H9 (cell line): ENCODE data around the gene CMTM2. TPM values are rescaled to one million over a fixed set of nuclear protein-coding genes. Genes with fewer than 3 reads are reported as not detected.

Experiments
- DNase-seq: peaks from one replicate; pipeline ENCODE4 v3.0.0-alpha.2; 2017
- H2AFZ ChIP-seq: one replicate; pipeline ENCODE4 v1.6.1; 2013; ENCODE audit warnings: mild to moderate bottlenecking, low read length, control low read depth, moderate library complexity
- H2AK5ac ChIP-seq: 2 replicates; pipeline ENCODE4 v1.6.1; 2013; ENCODE audit warnings: low read length, control low read depth, mixed read lengths; ENCODE audit not compliant: insufficient read length
- H2BK120ac ChIP-seq: one replicate; pipeline ENCODE4 v1.6.1; 2013; ENCODE audit warnings: low read depth, mild to moderate bottlenecking, low read length, control low read depth, inconsistent platforms; ENCODE audit not compliant: poor library complexity, severe bottlenecking
- H2BK12ac ChIP-seq: 2 replicates; pipeline ENCODE4 v1.6.1; 2013; ENCODE audit warnings: low read length, control low read depth, mixed read lengths, low read depth; ENCODE audit not compliant: insufficient read length
- H2BK15ac ChIP-seq: 2 replicates; pipeline ENCODE4 v1.6.1; 2013; ENCODE audit warnings: low read depth, low read length, control low read depth
- H2BK20ac ChIP-seq: one replicate; pipeline ENCODE4 v1.6.1; 2013; ENCODE audit warnings: low read depth, mild to moderate bottlenecking, low read length, control low read depth, inconsistent platforms; ENCODE audit not compliant: poor library complexity, severe bottlenecking
- H2BK5ac ChIP-seq: 2 replicates; pipeline ENCODE4 v1.6.1; 2013; ENCODE audit warnings: low read length, control low read depth, mixed read lengths; ENCODE audit not compliant: insufficient read length
- H3K14ac ChIP-seq: 2 replicates; pipeline ENCODE4 v1.6.1; 2013; ENCODE audit warnings: low read length, control low read depth; ENCODE audit not compliant: insufficient read depth
- H3K18ac ChIP-seq: 2 replicates; pipeline ENCODE4 v1.6.1; 2013; ENCODE audit warnings: low read depth, mild to moderate bottlenecking, mixed read lengths, low read length, control low read depth; ENCODE audit not compliant: insufficient read length
- H3K23ac ChIP-seq: 2 replicates; pipeline ENCODE4 v1.6.1; 2013; ENCODE audit warnings: low read length, control low read depth, mixed read lengths, low read depth; ENCODE audit not compliant: insufficient read length
- H3K23me2 ChIP-seq: 2 replicates; pipeline ENCODE4 v1.6.1; 2013; ENCODE audit warnings: low read depth, mild to moderate bottlenecking, mixed read lengths, low read length, control low read depth; ENCODE audit not compliant: insufficient read length, poor library complexity, severe bottlenecking
- H3K27ac ChIP-seq: 2 replicates; pipeline ENCODE4 v1.5.1; 2013; ENCODE audit warnings: low read length, control low read depth, mixed read lengths, low read depth; ENCODE audit not compliant: insufficient read length
- H3K27me3 ChIP-seq: 2 replicates; pipeline ENCODE4 v1.6.1; 2013; ENCODE audit warnings: low read length, control low read depth, inconsistent platforms; ENCODE audit not compliant: insufficient read depth
- H3K4ac ChIP-seq: 2 replicates; pipeline ENCODE4 v1.6.1; 2013; ENCODE audit warnings: low read depth, mild to moderate bottlenecking, control low read depth, inconsistent platforms, low read length, moderate library complexity
- H3K4me1 ChIP-seq: 2 replicates; pipeline ENCODE4 v1.6.1; 2013; ENCODE audit warnings: low read length, control low read depth, inconsistent platforms; ENCODE audit not compliant: insufficient read depth
- H3K4me2 ChIP-seq: 2 replicates; pipeline ENCODE4 v1.6.1; 2013; ENCODE audit warnings: low read length, control low read depth, mixed read lengths; ENCODE audit not compliant: insufficient read length, insufficient read depth
- H3K56ac ChIP-seq: 2 replicates; pipeline ENCODE4 v1.6.1; 2013; ENCODE audit warnings: low read depth, mild to moderate bottlenecking, mixed read lengths, low read length, control low read depth; ENCODE audit not compliant: insufficient read length
- H3K79me1 ChIP-seq: 2 replicates; pipeline ENCODE4 v1.6.1; 2013; ENCODE audit warnings: low read depth, mild to moderate bottlenecking, moderate library complexity, low read length, control low read depth, inconsistent platforms; ENCODE audit not compliant: insufficient read depth, poor library complexity, severe bottlenecking
- H3K79me2 ChIP-seq: 2 replicates; pipeline ENCODE4 v1.6.1; 2013; ENCODE audit warnings: low read length, control low read depth, inconsistent platforms; ENCODE audit not compliant: insufficient read depth
- H3K9ac ChIP-seq: 2 replicates; pipeline ENCODE4 v1.6.1; 2013; ENCODE audit warnings: low read length, control low read depth, mixed read lengths; ENCODE audit not compliant: insufficient read length; ENCODE audit errors: extremely low read depth
- H3K9me3 ChIP-seq: one replicate; pipeline ENCODE4 v1.6.1; 2013; ENCODE audit warnings: low read depth, low read length, inconsistent platforms; ENCODE audit not compliant: control insufficient read depth
- H3T11ph ChIP-seq: one replicate; pipeline ENCODE4 v1.6.1; 2013; ENCODE audit warnings: mild to moderate bottlenecking, low read length, control low read depth, inconsistent platforms
- H4K20me1 ChIP-seq: one replicate; pipeline ENCODE4 v1.6.1; 2013; ENCODE audit not compliant: control insufficient read depth, insufficient read length, insufficient read depth
- H4K5ac ChIP-seq: 2 replicates; pipeline ENCODE4 v1.6.1; 2013; ENCODE audit warnings: low read depth, mild to moderate bottlenecking, mixed read lengths, low read length, control low read depth; ENCODE audit not compliant: insufficient read length
- H4K8ac ChIP-seq: replicated peaks from 2 replicates; pipeline ENCODE4 v1.6.1; 2013; ENCODE audit warnings: low read length, control low read depth, mixed read lengths, low read depth; ENCODE audit not compliant: insufficient read length
- H4K91ac ChIP-seq: 2 replicates; pipeline ENCODE4 v1.6.1; 2013; ENCODE audit warnings: low read depth, mild to moderate bottlenecking, moderate library complexity, mixed read lengths, low read length, control low read depth; ENCODE audit not compliant: insufficient read length
- H3K27ac Mint-ChIP-seq, 3 experiments: 2 replicates in 2 of 3; 3 replicates in 1 of 3; pipeline ENCODE4 v1.8.0; 2020 to 2021; ENCODE audit warnings: mixed read lengths in 3 of 3, mild to moderate bottlenecking in 1 of 3, moderate library complexity in 1 of 3
- H3K27me3 Mint-ChIP-seq: 2 replicates; pipeline ENCODE4 v1.8.0; 2021; ENCODE audit warnings: low read depth, mild to moderate bottlenecking, moderate library complexity, mixed read lengths
- H3K36me3 Mint-ChIP-seq, 3 experiments: 2 replicates in 2 of 3; 3 replicates in 1 of 3; pipeline ENCODE4 v1.8.0; 2020 to 2021; ENCODE audit warnings: low read depth in 3 of 3, mixed read lengths in 3 of 3; ENCODE audit not compliant: insufficient read depth in 1 of 3
- H3K4me1 Mint-ChIP-seq, 2 experiments: 2 replicates each; pipeline ENCODE4 v1.8.0; 2020; ENCODE audit warnings: mixed read lengths in 2 of 2
- H3K4me3 Mint-ChIP-seq, 2 experiments: 2 replicates in 1 of 2; 3 replicates in 1 of 2; pipeline ENCODE4 v1.8.0; 2020 to 2021; ENCODE audit warnings: mild to moderate bottlenecking in 2 of 2, mixed read lengths in 2 of 2, moderate library complexity in 1 of 2
- H3K9me3 Mint-ChIP-seq, 2 experiments: 2 replicates in 1 of 2; 3 replicates in 1 of 2; pipeline ENCODE4 v1.8.0; 2020; ENCODE audit warnings: mild to moderate bottlenecking in 2 of 2, mixed read lengths in 2 of 2, moderate library complexity in 1 of 2
- WGBS: extraction: QIAGEN DNeasy Blood & Tissue Kit; methylation state at CpG from one replicate; pipeline ENCODE4 v1.1.7; 2013; ENCODE audit warnings: missing lambda C conversion rate, low lambda C conversion rate, mixed read lengths; ENCODE audit not compliant: insufficient read length; ENCODE audit errors: extremely low coverage; 5-methylcytosine and 5-hydroxymethylcytosine counted together
- total RNA-seq: library from RNA; stranded (reverse); gene quantifications from 2 replicates; pipeline ENCODE4 v1.2.1, GENCODE V29; 2021
- TF ChIP-seq, protein P1 (sequence below): fragments of 200-600 bp; sonication (generic); conservative IDR thresholded peaks from 3 replicates; pipeline ENCODE4 v1.8.0; 2021; ENCODE audit warnings: antibody characterized with exemption, mild to moderate bottlenecking

CMTM2 gene
- total RNA-seq, 1 experiment from 2014 or later = not detected

GRCh38 chr16:66580605-66581209 is 1.4 kb downstream of the CMTM2 start:
- peak overlapping the region in 1 of 2 experiments; percentile 8; a peak in 1 of 5 replicates for H3K4me3 Mint-ChIP-seq
- no peaks in the 10 kb centered on the region for H3K79me1 ChIP-seq
- no peaks in the 10 kb centered on the region for H3K23me2 ChIP-seq
- no peaks in the 10 kb centered on the region for H3K9me3 ChIP-seq
- H2BK5ac ChIP-seq = no peak overlapping the region
- no peak overlapping the region for H3K56ac ChIP-seq
- WGBS = no CpG with 5 or more reads among the region's 4 CpGs
- no peak overlapping the region for H2AFZ ChIP-seq
- no peak overlapping the region for H2AK5ac ChIP-seq
- H2BK120ac ChIP-seq = no peak overlapping the region
- no peak overlapping the region for H3K4me2 ChIP-seq
- H4K8ac ChIP-seq = no peak overlapping the region
- no peak overlapping the region for H3K27ac ChIP-seq
- no peak overlapping the region for H3K14ac ChIP-seq
- peak overlapping the region in 1 of 3 experiments; percentile 29; a peak in 1 of 7 replicates for H3K27ac Mint-ChIP-seq
- H2BK20ac ChIP-seq = no peak overlapping the region
- H3K79me2 ChIP-seq = no peaks in the 10 kb centered on the region
- no peaks in the 10 kb centered on the region for H3K36me3 Mint-ChIP-seq
- H3K9ac ChIP-seq = no peak overlapping the region
- no peak overlapping the region for H3K4ac ChIP-seq
- no peaks in the 10 kb centered on the region; the same call in 1 of the 2 replicates for H3K4me1 ChIP-seq
- H3K27me3 Mint-ChIP-seq = peaks cover 35% of the 10 kb centered on the region
- no peak overlapping the region for H4K91ac ChIP-seq
- H3K4me1 Mint-ChIP-seq = peaks cover 26 to 30% of the 10 kb centered on the region in 2 experiments
- H3K18ac ChIP-seq = no peak overlapping the region
- H2BK15ac ChIP-seq = no peak overlapping the region
- TF ChIP-seq, protein P1, sequence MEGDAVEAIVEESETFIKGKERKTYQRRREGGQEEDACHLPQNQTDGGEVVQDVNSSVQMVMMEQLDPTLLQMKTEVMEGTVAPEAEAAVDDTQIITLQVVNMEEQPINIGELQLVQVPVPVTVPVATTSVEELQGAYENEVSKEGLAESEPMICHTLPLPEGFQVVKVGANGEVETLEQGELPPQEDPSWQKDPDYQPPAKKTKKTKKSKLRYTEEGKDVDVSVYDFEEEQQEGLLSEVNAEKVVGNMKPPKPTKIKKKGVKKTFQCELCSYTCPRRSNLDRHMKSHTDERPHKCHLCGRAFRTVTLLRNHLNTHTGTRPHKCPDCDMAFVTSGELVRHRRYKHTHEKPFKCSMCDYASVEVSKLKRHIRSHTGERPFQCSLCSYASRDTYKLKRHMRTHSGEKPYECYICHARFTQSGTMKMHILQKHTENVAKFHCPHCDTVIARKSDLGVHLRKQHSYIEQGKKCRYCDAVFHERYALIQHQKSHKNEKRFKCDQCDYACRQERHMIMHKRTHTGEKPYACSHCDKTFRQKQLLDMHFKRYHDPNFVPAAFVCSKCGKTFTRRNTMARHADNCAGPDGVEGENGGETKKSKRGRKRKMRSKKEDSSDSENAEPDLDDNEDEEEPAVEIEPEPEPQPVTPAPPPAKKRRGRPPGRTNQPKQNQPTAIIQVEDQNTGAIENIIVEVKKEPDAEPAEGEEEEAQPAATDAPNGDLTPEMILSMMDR = no peak
- no peaks in the 10 kb centered on the region for H3K9me3 Mint-ChIP-seq
- H3T11ph ChIP-seq = no peak overlapping the region
- H2BK12ac ChIP-seq = no peak overlapping the region
- no peaks in the 10 kb centered on the region for H4K20me1 ChIP-seq
- no peak for DNase-seq
- H4K5ac ChIP-seq = no peak overlapping the region
- peaks cover 13% of the 10 kb centered on the region; the same call in 1 of the 2 replicates for H3K27me3 ChIP-seq
- H3K23ac ChIP-seq = no peak overlapping the region
